ENCODE results near the gene DPP6. TPM values are rescaled to one million over a fixed set of nuclear protein-coding genes. Genes with fewer than 3 reads are reported as not detected.

DPP6 gene
- total and polyA plus RNA-seq, 2 experiments from 2014 or later: not detected

DNA sequence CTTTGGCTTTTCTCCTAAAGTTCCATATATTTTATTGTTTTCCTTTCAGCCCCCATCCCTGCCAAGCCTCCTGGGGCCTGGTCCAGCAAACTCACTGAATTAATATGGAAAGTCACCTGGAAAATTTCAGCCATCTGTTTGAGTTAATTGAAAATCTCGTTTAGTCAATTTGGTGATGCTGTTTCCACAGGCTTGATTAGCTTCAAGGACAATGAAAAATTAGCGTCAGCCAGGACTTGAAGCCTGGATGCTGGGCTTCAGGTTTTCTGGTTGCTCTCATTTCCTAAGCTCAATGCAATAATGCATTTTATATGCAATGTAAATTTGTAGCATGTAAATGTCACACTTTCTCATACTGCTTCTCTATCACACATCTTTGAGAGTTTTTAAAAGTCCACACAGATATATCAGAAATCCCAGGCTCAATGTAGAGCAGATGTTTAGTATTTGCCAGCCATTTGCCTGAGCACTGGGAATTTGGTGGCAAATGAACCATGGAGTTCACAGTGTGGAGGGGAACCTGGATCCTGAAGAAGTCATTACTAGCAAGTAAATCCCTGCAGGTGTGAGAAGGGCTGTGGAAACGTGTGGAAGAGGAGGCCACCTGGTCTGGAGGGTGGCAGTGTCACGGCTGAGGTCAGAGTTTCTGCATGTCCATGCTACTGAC is 722.2 kb downstream of the DPP6 start:
- TF ChIP-seq, protein P1, sequence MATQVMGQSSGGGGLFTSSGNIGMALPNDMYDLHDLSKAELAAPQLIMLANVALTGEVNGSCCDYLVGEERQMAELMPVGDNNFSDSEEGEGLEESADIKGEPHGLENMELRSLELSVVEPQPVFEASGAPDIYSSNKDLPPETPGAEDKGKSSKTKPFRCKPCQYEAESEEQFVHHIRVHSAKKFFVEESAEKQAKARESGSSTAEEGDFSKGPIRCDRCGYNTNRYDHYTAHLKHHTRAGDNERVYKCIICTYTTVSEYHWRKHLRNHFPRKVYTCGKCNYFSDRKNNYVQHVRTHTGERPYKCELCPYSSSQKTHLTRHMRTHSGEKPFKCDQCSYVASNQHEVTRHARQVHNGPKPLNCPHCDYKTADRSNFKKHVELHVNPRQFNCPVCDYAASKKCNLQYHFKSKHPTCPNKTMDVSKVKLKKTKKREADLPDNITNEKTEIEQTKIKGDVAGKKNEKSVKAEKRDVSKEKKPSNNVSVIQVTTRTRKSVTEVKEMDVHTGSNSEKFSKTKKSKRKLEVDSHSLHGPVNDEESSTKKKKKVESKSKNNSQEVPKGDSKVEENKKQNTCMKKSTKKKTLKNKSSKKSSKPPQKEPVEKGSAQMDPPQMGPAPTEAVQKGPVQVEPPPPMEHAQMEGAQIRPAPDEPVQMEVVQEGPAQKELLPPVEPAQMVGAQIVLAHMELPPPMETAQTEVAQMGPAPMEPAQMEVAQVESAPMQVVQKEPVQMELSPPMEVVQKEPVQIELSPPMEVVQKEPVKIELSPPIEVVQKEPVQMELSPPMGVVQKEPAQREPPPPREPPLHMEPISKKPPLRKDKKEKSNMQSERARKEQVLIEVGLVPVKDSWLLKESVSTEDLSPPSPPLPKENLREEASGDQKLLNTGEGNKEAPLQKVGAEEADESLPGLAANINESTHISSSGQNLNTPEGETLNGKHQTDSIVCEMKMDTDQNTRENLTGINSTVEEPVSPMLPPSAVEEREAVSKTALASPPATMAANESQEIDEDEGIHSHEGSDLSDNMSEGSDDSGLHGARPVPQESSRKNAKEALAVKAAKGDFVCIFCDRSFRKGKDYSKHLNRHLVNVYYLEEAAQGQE (IDR thresholded peaks at IDR 0.05; ENCODE audit: unreplicated experiment): no peak
- TF ChIP-seq, protein P2, sequence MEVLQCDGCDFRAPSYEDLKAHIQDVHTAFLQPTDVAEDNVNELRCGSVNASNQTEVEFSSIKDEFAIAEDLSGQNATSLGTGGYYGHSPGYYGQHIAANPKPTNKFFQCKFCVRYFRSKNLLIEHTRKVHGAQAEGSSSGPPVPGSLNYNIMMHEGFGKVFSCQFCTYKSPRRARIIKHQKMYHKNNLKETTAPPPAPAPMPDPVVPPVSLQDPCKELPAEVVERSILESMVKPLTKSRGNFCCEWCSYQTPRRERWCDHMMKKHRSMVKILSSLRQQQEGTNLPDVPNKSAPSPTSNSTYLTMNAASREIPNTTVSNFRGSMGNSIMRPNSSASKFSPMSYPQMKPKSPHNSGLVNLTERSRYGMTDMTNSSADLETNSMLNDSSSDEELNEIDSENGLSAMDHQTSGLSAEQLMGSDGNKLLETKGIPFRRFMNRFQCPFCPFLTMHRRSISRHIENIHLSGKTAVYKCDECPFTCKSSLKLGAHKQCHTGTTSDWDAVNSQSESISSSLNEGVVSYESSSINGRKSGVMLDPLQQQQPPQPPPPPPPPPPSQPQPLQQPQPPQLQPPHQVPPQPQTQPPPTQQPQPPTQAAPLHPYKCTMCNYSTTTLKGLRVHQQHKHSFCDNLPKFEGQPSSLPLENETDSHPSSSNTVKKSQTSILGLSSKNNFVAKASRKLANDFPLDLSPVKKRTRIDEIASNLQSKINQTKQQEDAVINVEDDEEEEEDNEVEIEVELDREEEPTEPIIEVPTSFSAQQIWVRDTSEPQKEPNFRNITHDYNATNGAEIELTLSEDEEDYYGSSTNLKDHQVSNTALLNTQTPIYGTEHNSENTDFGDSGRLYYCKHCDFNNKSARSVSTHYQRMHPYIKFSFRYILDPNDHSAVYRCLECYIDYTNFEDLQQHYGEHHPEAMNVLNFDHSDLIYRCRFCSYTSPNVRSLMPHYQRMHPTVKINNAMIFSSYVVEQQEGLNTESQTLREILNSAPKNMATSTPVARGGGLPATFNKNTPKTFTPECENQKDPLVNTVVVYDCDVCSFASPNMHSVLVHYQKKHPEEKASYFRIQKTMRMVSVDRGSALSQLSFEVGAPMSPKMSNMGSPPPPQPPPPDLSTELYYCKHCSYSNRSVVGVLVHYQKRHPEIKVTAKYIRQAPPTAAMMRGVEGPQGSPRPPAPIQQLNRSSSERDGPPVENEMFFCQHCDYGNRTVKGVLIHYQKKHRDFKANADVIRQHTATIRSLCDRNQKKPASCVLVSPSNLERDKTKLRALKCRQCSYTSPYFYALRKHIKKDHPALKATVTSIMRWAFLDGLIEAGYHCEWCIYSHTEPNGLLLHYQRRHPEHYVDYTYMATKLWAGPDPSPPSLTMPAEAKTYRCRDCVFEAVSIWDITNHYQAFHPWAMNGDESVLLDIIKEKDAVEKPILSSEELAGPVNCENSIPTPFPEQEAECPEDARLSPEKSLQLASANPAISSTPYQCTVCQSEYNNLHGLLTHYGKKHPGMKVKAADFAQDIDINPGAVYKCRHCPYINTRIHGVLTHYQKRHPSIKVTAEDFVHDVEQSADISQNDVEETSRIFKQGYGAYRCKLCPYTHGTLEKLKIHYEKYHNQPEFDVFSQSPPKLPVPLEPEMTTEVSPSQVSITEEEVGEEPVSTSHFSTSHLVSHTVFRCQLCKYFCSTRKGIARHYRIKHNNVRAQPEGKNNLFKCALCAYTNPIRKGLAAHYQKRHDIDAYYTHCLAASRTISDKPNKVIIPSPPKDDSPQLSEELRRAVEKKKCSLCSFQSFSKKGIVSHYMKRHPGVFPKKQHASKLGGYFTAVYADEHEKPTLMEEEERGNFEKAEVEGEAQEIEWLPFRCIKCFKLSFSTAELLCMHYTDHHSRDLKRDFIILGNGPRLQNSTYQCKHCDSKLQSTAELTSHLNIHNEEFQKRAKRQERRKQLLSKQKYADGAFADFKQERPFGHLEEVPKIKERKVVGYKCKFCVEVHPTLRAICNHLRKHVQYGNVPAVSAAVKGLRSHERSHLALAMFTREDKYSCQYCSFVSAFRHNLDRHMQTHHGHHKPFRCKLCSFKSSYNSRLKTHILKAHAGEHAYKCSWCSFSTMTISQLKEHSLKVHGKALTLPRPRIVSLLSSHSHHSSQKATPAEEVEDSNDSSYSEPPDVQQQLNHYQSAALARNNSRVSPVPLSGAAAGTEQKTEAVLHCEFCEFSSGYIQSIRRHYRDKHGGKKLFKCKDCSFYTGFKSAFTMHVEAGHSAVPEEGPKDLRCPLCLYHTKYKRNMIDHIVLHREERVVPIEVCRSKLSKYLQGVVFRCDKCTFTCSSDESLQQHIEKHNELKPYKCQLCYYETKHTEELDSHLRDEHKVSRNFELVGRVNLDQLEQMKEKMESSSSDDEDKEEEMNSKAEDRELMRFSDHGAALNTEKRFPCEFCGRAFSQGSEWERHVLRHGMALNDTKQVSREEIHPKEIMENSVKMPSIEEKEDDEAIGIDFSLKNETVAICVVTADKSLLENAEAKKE (CRISPR knock-in tag; IDR thresholded peaks at IDR 0.05): no peak
- no peak for TF ChIP-seq NANOG (IDR thresholded peaks at IDR 0.05; ENCODE audit: borderline replicate concordance)
- TF ChIP-seq POLR2AphosphoS5 (IDR thresholded peaks at IDR 0.05; ENCODE audit: low read depth): no peak
- TF ChIP-seq STAT1 (IDR thresholded peaks at IDR 0.05; ENCODE audit: unreplicated experiment): no peak
- no peak for TF ChIP-seq EZH2 (IDR thresholded peaks at IDR 0.05; ENCODE audit: low read depth, unreplicated experiment)
- Histone ChIP-seq H2AFZ (no peak overlapping the region), H3K4me2 (no peak overlapping the region), H3K27ac (ENCODE audit: low read depth) (no peak overlapping the region), H3K36me3 (ENCODE audit: insufficient read depth) (no peaks in the 10 kb centered on the region), H3K27me3 (ENCODE audit: insufficient read depth) (no peaks in the 10 kb centered on the region), H3K4me1 (ENCODE audit: insufficient read depth) (no peaks in the 10 kb centered on the region), H3K9me2 (ENCODE audit: insufficient read depth) (no peaks in the 10 kb centered on the region), H4K20me1 (replicated peaks; ENCODE audit: insufficient read depth) (no peaks in the 10 kb centered on the region), H3K79me2 (replicated peaks; ENCODE audit: insufficient read depth) (no peaks in the 10 kb centered on the region), H3K4me3 (no peak overlapping the region), H3F3A (replicated peaks; ENCODE audit: low read depth) (no peaks in the 10 kb centered on the region)
- DNase-seq (ENCODE audit: low spot score) (no peak), ATAC-seq (no peak)
- Mint-ChIP-seq H3K4me3 (no peak overlapping the region), H3K36me3 (ENCODE audit: low read depth) (peaks cover 8% of the 10 kb centered on the region), H3K9me3 (peaks cover 11% of the 10 kb centered on the region), H3K27ac (no peak overlapping the region), H3K4me1 (no peaks in the 10 kb centered on the region), H3K27me3 (ENCODE audit: insufficient read depth, low read depth, poor library complexity) (peaks cover 3% of the 10 kb centered on the region)
